Globus pallidus (tissue), 1 donor: ENCODE measurements around the gene SLC4A9.

Source experiments
- DNase-seq: peaks from one replicate; pipeline ENCODE4 v3.0.0-alpha.2; 2015; ENCODE audit warnings: low spot score

The SLC4A9 gene, protein sequence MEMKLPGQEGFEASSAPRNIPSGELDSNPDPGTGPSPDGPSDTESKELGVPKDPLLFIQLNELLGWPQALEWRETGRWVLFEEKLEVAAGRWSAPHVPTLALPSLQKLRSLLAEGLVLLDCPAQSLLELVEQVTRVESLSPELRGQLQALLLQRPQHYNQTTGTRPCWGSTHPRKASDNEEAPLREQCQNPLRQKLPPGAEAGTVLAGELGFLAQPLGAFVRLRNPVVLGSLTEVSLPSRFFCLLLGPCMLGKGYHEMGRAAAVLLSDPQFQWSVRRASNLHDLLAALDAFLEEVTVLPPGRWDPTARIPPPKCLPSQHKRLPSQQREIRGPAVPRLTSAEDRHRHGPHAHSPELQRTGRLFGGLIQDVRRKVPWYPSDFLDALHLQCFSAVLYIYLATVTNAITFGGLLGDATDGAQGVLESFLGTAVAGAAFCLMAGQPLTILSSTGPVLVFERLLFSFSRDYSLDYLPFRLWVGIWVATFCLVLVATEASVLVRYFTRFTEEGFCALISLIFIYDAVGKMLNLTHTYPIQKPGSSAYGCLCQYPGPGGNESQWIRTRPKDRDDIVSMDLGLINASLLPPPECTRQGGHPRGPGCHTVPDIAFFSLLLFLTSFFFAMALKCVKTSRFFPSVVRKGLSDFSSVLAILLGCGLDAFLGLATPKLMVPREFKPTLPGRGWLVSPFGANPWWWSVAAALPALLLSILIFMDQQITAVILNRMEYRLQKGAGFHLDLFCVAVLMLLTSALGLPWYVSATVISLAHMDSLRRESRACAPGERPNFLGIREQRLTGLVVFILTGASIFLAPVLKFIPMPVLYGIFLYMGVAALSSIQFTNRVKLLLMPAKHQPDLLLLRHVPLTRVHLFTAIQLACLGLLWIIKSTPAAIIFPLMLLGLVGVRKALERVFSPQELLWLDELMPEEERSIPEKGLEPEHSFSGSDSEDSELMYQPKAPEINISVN

DNA sequence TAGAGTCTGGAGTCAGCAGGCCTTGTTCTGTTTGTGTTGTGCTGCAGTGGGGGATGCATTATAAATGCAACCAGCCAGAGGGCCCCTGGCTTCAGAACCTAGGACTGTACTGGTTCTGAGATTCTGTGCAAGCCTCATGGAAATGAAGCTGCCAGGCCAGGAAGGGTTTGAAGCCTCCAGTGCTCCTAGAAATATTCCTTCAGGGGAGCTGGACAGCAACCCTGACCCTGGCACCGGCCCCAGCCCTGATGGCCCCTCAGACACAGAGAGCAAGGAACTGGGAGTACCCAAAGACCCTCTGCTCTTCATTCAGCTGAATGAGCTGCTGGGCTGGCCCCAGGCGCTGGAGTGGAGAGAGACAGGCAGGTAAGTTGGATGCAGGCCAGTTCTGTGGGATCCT is at the start of gene SLC4A9:
SLC4A9 (plus strand) TSS at position 94 of the 400 bp plus-strand sequence; CDS start at position 137, 43 bp downstream.
- no peak for DNase-seq

DNA sequence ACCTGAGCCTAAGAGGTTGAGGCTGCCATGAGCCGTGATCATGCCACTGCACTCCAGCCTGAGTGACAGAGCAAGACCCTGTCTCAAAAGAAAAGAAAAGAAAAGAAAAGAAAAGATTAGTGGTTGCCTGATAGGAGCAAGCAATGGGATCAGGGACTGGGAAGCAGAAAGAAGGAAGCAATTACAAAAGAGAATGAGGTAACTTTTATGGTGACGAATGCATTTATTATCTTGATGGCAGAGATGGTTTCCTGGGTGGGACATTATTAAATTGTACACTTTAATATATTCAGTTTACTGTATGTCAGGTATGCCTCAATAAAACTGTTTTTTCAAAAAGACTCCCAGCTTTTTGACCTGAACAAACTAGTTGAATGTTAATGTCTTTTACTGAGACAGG is 49.6 kb upstream of the SLC4A9 start:
- DNase-seq = no peak

DNA sequence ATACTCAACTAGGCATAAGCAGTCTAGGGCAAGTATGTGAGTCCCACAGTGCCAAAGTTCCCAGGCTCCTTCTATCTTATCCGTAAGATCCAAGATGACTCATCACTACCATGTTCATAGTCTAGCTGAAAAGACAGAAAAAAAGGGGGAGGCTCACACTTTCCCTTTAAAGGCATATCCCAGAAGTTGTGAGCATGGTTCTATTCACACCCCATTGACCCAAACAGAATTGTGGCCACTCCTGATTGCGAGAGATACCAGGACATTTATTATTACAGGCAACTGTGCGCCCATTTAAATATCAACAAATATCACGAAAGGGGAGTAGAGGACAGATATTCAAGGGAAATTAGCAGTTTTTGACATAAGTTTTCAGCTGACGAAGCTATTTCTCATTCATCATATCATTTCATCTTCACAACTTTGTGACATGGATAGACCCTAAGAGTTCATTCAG is 49.0 kb upstream of the SLC4A9 start:
- DNase-seq = no peak

DNA sequence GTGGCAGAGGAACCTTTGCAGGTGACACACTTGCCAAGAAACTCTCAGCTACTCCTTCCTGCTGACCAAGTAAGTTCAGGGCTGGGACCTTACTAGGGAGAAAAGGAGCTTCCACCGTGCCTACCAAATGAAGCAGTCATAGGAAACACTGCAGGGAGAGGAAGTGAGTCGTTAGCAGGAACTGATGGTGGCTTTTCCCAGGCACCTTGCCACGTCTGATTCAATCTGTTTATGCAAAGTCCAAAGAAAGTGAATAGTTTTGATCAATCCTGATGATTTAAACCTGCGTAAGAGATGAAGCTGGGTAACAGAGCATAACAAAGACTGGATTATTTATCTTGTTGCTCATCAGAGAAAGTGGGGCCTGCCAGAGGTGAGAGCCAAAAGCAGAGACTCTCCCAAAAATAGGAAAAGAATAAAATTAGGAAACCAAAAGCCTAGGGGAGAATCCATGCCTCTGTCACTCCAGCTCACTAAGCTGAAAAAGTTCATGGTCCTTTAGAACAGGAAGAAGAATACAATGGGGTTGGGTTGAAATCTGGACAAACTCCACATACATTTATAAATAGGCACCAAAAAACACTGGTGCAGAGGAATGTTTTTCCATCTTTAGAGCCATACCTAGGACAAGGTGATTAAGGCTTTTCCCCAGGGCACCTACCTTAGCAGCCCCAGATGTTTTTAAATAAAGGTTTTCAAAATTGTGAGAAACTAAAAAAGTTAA is 47.8 kb upstream of the SLC4A9 start:
- DNase-seq = no peak

DNA sequence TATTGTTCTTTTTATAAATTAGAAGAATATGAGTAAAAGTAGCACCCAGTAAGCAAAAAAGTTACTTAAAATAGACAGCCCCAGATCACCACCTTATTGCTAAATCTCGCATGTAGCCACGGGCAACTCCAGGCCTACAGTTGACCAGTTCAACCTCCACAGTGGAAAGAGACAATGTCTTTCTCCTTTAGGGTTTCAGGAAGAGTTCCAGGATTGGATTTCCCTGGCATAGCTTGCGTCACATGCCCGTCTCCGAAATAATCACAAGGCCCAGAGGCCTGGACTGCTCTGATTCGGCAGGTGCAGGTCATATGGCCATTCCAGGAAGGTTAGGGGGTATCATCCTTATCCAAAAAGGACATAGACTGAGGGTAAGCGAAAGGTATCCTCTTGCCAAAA is 47.2 kb upstream of the SLC4A9 start:
- no peak for DNase-seq

DNA sequence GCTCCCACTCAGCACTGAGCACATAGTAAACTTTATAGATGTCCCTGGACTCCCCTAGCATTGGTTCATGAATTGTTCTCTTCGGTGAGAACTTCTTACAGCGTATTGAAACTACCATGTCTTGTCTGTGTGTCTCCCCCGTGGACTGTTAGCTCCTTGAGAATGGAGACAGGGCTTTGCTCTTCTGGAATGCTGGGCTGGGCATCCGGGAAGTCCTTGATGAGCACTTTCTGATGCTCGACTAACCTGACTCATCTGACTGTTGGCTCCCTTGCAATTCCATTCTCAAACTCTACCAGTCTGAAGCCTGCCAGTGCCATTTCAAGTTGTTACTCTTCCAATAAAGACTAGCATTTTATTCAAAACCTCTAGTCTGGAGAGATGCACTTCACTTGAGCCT is 42.1 kb upstream of the SLC4A9 start:
- DNase-seq = no peak

DNA sequence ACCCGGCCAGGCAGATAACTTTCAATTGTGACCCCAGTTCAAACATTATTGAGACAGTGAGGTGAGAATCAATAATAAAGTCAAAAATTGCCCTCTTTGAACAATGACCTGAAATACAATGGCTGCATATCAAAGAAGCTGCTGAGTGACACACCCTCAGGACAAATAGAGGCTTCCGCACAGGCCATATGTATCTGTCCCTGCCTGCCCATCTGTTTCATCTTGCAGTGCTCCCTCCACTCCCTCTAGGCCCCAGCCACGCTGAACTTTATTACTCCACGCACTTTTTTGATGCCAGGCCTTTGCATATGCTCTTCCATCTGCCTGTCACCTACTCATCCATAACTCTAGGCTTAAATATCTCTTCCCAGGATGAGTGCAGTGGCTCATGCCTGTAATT is 41.2 kb upstream of the SLC4A9 start:
- no peak for DNase-seq

DNA sequence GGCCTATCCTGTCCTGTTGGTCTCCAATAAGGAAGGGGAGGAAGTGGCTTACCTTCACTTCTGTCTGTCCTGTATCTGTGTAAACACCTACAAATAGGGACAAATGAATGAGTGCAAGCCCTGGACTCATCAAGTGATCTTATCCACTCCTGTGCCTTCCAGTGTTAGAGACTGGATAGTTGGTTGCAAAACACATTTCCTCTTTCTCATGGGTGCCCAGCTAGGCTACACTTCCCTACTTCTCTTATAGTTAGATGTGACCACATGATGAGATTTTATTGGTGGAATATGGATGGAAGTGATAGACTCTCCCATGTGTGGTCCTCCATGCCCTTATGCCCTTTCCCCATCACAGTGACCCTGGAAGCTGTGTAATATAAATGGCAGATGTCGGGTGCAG is 40.2 kb upstream of the SLC4A9 start:
- no peak for DNase-seq

DNA sequence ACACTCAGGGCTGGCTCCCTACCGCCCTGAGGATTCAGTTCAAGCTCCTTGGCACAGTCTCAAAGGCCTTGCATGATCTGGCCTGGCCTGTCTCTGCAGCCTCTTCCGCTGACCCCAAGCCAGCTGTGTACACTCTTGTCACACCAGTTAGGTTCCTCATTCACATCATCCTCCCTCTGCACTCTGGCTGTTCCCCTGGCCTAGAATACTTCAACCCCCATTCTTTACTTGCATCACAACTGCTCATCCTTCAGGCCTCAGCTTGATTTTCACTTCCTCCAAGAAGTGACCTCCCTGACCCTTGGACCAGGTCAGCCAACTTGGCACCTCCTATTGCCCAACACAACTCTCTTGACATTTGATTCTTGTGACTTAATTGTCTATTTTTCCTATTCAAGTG is 38.2 kb upstream of the SLC4A9 start:
- peak; percentile 75 for DNase-seq

DNA sequence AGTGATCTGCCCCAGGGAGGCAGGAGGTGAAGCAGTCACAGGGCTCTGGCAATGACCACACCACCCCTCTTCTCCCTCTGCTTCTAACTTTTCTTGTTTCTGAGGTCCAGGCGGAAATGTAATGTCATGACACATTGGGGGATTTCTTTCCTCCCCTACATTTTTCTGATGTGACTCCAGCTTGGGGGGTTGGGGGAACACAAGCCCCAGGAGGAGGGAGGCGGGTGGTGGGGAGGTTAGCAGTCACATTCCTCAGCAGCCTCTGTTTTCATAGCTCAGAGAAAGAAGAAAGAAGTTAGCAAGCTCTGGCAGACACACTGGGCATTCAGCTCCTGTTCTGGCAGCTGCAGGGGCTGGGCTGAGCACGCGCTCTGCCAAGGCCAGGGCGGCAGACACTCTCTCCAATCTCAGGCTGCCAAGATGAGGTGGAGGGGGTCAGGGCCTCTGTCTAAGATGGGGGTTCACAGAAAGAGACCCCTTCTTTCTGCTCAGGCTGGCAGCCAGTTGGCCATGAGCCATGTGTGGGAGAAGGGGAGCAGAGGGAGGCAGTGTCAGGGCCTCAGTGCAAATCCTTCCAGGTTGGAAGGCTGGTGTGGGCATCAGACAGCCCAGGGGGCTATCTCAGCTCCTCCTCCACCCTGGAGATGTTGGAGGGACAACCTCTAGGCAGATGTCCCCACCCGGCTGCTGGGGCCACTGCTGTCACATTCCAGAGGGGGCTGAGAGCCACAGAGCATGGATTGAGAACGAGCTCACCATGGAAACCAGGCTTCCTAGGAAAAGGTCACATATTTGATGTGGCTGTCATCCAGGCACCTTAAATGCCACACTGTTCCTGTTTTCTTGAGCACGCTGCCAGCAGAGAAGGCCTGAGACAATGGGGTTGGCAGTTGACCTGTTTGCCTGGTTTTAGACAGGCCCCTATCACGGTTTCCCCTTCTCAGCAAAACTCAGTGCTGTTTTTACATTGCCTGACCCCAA is 37.0 kb upstream of the SLC4A9 start:
- peak; percentile 82 for DNase-seq

DNA sequence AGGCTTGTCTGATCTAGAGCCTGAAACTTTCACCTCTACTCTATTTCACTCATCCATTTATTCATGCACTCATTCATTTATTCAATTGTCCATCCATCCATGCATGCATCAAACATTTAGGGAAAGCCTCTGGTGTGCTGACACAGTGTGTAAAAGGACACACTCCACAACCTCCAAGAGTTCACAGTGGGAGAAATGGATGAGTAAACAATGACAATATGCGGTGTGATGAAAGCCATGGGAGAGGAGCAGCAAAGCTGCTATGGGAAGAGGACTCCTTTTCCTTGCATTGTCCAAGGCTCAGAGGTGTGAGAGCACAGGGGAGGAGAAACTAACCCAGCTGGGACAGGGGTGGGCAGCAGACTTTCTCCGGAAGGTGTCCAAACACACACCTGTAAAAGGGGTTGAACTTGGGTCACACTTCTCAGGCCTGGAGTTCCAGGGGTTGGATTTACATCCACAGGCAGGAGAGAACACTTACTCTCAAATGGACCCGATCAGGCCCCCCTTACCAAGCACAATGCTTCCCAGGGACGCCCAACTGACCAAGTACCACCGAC is 35.9 kb upstream of the SLC4A9 start:
- DNase-seq = no peak

DNA sequence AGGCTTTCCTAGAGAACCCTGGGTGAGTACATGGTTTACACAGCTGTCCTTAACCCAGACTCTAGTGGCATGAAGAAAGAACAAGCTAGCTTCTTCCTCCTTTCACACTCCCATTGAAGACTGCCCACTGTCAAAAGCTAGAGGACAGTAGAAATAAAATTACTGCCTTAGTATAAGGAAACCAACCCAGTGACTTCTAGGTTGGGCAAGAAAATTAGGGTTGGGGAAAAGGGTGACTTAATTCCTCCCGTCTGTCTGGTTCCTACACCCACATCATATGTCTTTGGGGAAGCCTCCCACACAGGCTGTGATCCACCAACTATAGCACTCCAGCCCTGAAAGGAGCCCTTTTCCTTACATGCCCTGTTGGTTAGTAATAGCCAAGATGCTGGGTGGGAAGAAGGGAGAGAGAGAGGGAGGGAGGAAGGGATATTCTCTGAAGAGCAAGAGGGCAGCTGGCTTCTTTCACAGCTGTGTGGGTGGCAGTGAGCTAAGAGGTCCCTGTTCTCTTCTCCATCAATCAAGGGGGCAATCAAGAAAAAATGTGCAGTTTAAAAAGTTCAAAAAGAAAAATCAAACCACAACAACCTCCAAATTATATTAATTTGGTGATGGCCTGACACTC is 35.3 kb upstream of the SLC4A9 start:
- no peak for DNase-seq

DNA sequence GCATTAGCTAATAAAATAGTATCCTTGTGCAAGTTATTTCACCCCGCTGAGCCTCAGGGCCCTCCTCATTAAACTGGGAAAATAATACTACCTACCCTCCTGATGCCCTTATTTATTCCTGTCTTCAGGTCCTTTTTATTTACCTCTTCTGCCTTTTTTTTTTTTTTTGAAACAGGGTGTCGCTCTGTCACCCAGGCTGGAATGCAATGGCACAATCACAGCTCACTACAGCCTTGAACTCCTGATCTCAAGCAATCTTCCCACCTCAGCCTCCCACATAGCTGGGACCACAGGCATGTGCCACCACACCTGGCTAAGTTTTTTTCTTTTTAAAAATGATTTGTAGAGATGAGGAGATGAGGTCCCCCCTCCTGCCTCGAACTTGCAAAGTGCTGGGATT is 34.5 kb upstream of the SLC4A9 start:
- no peak for DNase-seq

DNA sequence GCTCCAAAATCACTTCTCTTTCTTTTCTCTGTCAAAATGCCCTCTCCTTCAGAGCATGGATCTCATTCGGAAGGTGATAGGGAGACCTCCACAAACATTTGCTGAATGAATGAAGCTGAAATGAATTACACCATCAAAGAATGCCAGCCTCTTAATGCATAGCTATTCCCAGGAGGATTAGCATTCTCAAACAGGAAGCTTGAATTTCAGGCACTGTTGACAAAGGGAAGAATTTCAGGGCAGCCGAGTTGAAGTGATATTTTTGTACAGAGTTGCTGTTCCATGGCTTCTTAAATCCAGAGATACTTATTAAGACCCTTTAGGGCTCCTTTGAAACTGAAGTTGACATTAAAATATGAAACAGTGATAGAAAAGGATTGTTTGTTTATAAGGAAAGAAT is 32.4 kb upstream of the SLC4A9 start:
- DNase-seq = no peak

DNA sequence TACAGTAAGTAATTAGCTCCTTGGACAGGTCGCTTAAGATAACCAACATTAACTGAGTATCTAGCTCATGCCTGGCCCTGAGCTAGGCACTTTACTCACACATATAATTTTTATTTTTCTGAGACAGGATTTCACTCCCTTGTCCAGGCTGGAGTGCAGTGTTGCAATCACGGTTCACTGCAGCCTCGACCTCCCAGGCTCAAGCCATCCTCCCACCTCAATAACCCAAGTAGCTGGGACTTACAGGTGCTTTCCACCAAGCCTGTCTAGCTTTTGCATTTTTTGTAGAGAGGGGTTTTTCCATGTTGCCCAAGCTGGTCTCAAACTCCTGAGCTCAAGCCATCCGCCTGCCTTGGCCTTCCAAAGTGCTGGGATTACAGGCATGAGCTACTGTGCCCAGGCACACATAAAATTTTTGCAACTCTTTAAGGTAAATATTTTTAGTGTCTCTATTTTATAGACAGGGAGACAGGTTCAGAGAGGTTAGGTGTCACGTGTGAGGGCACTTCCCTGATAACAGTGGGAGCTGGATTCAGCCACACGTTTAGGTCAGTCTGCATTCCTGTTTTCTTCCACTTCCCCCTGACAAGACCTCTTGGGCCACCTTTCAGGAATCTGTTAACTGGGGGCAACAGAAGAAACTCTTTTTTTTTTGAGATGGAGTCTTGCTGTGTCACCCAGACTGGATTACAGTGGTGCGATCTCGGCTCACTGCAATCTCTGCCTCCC is 31.8 kb upstream of the SLC4A9 start:
- no peak for DNase-seq

DNA sequence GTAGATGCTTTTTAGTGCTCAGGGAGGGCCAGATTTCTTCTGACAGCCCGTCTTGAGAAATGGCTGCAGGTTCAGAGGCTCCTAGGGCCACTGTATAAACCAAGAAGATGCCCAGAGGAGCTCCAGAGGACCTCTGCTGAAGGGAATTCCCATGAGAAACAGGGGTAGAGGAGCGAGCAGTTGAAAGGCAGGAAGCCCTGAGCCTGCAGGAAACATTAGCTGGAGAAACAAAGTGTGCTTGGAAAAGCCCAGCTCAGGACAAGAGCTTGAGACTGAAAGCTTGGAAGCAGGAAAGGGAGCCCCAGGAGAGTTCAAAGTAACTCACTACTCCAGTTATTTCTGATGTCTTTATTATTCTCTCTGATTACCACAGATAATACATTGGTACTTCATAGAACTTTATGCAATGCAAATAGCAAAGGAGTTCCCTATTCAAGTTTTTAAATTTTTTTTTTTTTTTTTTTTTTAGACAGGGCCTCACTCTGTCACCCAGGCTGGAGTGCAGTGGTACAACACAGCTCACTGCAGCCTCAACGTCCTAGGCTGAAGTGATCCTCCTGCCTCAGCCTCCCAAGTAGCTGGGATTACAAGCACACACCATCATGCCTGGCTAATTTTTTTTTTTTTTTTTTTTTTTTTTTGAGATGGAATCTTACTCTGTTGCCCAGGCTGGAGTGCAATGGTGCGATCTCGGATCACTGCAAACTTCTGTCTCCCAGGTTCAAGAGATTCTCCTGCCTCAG is 30.1 kb upstream of the SLC4A9 start:
- DNase-seq = no peak

DNA sequence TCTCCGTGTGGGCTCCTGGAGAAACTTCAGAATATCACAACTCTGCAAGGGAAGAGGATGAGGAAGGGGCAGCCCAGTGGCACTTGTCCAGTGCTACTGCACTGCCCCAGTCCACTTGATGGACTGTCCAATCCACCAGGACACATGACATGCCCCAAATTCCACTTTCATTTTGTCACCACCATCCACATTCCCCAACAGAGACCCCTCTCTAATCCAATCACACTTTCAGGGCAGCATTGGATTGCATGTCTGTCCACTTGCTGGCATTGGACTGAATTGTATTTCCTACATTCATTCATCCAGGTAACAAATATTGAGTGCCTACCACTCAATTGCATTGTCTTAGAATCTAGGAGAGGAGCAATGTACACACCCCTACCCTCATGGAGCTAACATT is 28.4 kb upstream of the SLC4A9 start:
- DNase-seq = no peak

DNA sequence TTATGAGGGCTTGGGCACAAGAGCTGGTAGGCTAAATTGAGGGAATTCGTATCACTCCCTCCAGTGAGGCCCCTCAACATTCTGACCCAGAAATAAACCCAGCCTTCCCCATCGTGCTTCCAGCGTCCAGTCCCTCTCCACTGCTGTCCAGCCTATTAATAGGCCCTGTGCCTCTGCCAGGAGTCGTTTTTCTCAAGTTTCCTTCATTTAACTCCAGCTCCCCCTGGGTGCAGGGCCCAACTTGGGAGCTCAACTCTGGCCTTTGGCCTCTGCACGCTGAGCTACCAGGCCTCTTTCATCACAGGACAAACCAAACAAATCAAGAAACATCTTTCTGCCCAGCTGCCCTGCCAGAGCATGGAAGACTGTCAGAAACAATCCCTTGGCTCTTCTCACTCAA is 23.6 kb upstream of the SLC4A9 start:
- no peak for DNase-seq

DNA sequence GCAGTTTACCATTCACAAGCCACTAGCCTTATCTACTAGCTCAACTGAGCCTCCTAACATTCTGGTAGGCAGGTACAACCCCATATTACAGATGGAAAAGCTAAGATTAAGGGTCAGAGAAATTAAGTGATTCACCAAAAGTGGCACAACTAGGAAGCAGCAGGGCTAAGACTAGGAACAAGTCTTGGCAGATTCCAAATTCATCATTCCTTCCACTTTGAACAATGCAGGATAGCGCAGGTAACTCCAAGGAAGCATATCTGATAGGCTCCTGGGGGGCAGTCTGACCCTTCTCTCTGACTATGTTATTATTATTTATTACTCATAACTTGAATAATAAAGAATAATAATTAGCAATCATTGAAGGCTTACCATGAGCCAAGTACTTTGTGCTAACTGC is 22.1 kb upstream of the SLC4A9 start:
- DNase-seq = no peak
